Skeletal muscle cell (primary cell): Measurements from ENCODE around the gene CFAP100.

Source experiments
- DNase-seq: peaks from one replicate; pipeline ENCODE4 v3.0.0-alpha.2; 2010; ENCODE audit warnings: low read depth
- H3K4me3 ChIP-seq: 2 replicates; pipeline ENCODE4 v1.5.1; 2011; ENCODE audit warnings: low read depth, mild to moderate bottlenecking, control low read depth, low read length, moderate library complexity

The CFAP100 gene

GRCh38 chr3:126356373-126357264, 38.1 kb upstream of the CFAP100 start:
- H3K4me3 ChIP-seq = peak overlapping the region; percentile 51
- DNase-seq = no peak

- peak within 1 kb of the TSS; percentile 54 for H3K4me3 ChIP-seq
- peak; percentile 46 for DNase-seq
Measured at GRCh38 chr3:126357295-126358037, 37.2 kb upstream of the CFAP100 start, which contains the start of gene KLF15. Gene KLF15, minus strand, starts transcription at chr3:126357408. Its CDS starts 4,486 bp downstream, at chr3:126352922.

GRCh38 chr3:126358038-126358815, 36.5 kb upstream of the CFAP100 start:
- no peak for DNase-seq
- H3K4me3 ChIP-seq = peak overlapping the region; percentile 54

DNA sequence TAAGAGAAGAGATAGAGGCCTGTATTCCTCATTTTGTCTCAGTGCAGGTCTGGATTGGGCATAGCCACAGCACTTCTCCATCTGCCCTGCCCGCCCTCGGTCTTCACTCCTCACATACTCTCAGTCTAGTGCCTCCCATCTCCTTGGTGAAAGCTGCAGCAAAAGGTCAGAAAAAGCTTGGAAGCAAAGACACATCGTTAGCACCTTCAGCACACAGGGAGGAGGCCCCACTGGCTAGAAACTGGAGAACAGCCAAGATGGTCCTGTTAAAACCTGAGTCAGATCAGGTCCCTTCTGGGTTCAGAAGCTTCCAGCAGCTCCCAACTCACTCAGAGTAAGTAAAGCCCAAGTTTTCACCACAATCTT, 35.9 kb upstream of the CFAP100 start:
- no peak for DNase-seq
- H3K4me3 ChIP-seq = no peak overlapping the region

- DNase-seq = no peak
Measured at GRCh38 chr3:126360046-126360713, 34.5 kb upstream of the CFAP100 start.

DNA sequence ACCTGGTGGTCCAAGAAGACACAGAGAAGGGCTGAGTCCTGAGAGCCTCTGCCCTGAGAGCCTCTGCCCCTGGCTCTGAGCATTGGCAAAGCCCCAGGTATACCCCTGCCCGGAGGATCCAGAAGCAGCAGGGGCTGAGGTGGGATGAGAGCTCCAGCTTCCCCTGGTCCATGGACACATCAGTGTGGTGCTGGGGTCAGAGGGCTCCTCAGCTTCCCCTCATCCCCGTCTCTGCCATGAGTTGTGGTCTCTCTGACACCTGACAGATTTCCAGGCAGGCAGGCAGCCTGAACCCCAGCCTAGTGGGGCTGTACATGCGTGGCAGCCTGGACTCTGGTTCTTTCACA, 34.0 kb upstream of the CFAP100 start:
- no peak for DNase-seq
- no peak overlapping the region for H3K4me3 ChIP-seq

More at GRCh38 chr3:126360046-126360713, 34.5 kb upstream of the CFAP100 start:
- no peak overlapping the region for H3K4me3 ChIP-seq

DNA sequence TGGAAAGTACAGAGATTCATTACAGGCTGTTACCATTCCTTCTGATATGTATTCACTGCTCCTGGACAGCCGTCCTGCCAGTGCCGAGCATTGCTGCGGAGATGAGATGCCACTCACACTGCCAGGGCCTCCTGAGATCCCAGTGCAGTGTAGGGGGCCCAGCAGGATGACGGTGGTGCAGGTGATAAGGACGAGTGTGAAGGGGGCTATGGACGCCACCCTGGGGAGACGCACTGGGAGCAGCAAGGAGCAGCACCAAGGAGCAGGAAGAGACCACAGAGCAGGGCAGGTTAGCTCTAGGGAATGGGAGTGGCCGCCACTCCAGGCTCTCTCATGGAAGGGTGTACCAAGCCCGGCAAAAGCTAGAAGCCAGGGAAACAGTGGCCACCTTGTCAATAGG, 33.5 kb upstream of the CFAP100 start:
- no peak overlapping the region for H3K4me3 ChIP-seq
- DNase-seq = no peak

DNA sequence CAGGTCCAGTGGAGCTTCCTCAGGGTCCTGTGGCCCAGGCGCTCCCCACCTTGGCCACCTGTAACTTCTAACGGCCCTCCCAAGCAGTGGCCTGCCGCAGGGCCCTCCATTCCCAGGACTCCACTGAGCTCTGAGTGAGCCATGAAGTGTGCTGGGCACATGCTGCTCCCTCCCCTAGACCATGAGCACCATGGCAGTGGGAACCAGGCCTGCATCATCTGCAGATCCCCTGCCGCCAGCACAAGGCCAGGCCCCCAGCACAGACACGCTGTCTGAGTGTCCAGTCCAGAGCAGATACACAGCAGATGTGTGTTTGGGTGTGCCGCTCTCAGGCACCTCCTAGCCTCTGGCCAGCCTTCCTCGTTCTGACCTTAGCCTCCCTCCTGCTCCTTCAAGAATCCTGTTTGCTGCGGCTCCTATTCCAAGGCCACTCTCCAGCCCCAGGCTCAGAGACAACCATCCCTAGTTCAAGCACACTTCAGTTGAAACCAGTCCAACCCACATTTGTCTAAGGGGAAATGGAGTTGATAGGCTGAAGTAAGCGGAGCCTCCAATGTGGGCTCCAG, 30.5 kb upstream of the CFAP100 start:
- H3K4me3 ChIP-seq = no peak overlapping the region
- no peak for DNase-seq

DNA sequence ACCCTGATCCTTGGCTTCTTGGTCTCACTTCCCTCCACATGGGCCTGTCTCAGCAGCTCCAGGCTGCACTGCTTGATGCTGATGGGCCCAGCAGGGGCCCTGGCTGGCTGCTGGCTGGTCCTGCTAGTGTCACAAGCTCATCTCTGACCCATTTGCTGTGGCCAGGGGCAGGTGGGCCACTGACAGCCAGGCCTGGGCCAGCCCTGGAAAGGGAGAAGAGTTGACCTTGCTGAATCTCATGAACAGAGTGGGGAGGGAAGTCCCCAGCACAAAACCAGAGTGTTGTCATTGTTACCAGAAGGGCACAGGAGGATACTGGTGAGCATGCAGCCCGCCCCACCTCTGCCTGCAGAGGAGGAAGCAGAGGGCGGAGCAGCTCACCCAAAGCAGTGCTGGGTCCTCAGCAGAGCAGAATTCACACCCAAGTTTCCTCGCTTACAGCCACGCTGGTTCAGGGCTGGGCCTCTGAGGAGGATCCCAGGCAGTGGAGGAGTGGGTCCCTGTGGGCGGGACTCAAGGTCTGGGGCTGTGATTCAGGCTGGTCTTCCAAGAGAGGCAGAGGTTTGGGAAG, 29.9 kb upstream of the CFAP100 start:
- no peak for DNase-seq
- H3K4me3 ChIP-seq = no peak overlapping the region

DNA sequence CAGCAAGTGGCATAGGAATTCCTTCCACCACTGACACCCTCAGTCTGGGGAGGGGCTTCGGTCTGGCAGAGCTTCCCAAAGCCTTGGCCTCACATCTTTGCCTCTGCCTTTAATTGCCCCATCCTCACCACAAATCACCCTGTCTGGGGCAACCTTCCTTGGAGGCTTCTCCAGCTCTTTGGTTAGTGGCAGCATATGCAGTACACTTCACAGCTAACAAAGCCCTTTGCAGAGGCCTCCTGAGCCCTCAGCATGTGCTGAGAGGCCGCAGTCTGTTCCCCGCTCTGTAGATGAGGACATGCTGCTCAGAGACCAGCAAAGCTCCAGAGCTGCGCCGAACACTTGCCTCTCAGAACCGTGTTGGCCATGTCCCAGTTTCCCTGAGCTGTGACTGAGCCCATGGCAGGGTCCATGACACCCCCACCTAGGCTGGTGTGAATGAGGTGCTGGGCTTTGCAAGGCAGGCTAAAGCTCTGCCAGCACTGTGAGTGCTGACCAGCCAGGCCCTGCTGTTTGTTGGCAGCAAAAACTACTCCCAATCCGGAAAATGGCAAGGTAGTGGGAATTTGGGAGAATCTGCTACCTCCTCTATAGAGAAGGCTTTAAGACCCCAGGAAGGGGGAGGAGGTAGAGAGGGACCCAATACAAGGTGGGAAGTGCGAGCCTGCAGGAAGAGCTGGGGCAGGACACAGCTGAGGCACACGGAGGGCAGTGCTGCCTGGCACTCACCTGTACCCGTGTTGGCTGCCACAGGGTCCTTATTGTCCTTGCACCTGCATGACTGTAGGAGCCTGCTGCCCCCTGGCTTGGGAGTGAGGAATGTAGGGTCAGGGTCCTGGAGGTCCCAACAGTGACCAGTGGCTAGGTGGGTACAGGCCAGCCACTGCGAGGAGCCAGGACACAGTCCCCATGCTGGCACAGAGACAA, 29.1 kb upstream of the CFAP100 start:
- no peak overlapping the region for H3K4me3 ChIP-seq
- DNase-seq = no peak

- DNase-seq = no peak
- H3K4me3 ChIP-seq = no peak overlapping the region
Measured at GRCh38 chr3:126367316-126367805, 27.3 kb upstream of the CFAP100 start.

GRCh38 chr3:126369490-126369889, 25.2 kb upstream of the CFAP100 start:
- no peak overlapping the region for H3K4me3 ChIP-seq
- DNase-seq = no peak

DNA sequence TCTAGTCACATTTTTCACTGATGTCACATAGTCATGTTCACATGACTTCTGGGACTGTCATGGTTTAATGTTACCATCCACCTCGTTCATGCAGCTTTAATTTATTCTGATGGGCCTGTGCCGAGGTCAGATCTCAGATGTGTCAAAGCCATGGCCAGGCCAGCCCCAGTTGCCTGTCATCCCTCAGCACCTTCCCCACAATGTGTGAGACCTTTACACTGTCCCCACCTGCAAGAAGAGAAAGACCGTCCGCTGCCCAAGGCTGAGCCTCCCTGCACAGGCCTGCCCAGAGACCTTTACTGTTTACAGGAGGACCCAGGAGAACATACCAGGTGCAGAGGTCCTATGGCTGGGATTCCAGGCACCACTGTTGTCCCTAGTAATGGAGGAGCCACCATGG, 24.7 kb upstream of the CFAP100 start:
- DNase-seq = no peak
- no peak overlapping the region for H3K4me3 ChIP-seq

- H3K4me3 ChIP-seq = no peak overlapping the region
- DNase-seq = no peak
Measured at GRCh38 chr3:126370606-126371005, 24.1 kb upstream of the CFAP100 start.

- no peak for DNase-seq
- no peak overlapping the region for H3K4me3 ChIP-seq
Measured at GRCh38 chr3:126371096-126371705, 23.5 kb upstream of the CFAP100 start.

DNA sequence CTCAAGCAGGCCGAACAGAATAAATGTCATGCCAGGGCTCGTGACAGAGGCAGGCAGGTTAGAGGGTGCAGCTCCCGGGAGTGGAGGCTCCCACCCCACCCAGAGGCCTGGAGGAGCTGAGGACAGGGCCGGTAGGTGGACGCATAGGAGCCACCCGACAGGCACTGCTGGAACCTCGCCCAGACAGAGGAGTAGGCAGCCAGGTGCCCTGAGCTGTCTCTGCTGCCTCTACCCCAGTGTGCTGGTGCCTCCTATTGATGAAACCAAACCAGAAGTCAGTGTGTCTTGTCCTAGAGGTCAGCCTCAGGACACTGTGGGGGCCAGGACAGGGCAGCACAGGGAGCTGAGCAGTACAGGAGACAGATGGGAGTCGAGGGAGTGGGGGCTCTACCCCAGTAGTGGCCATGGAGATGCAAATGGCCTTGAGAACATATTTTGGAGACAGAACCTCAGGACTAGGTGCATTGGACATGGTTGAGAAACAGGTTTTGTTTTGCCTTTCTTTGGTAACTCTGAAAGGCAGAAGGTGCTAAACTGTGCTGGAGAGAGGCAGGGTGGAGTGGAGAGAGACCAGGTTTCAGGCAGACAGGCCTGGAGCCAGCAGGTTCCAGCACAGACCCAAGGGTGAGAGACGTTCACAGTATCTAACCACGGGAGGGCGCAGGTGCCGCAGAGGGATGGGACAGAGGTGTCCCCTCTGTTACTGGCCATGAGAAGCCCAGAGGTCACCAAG, 22.1 kb upstream of the CFAP100 start:
- H3K4me3 ChIP-seq = no peak overlapping the region
- DNase-seq = no peak
